ENCODE results near the gene ZNRD2.
"Not testable (repeated sequence)": the region's sequence is repeated elsewhere in the genome, so short reads cannot be mapped to it uniquely, and the experiment has no call there.

ZNRD2 gene, protein sequence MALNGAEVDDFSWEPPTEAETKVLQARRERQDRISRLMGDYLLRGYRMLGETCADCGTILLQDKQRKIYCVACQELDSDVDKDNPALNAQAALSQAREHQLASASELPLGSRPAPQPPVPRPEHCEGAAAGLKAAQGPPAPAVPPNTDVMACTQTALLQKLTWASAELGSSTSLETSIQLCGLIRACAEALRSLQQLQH

DNA sequence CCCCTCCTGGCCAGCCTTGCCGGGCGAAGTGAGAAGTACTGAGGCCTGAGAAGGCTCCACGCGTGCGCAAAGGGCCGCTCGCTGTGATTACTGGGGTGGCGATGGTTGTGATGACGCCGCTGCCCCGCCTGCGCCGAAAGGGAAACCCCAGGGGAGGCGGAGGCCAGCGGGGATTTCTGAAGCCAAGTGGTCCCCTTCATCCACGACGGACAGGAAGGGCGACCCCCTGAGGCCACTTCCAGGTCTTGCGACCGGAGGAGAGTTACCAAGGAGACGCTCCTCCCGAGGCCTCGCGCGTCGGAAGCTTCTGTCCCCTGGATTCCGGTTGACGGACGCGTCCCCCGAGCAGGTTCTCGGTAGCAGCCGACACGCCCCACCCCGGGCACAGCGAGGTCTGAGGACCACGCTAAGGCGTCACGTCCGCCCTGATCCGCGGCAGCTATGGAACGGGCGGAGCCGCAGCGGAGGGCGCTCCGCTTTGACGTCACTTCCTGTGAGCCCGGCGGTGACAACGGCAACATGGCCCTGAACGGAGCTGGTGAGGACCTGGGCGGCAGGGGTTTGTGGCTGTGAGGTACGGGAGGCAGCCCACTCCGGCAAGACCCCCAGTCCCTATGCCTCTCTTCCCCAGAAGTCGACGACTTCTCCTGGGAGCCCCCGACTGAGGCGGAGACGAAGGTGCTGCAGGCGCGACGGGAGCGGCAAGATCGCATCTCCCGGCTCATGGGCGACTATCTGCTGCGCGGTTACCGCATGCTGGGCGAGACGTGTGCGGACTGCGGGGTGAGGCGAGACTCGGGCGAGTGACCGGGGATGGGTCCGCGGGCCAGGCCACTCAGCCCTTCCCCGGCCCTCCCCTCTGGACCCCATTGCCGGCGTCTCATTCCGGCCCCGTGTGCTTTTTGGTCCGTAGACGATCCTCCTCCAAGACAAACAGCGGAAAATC is at the start of gene ZNRD2:
Gene ZNRD2 (plus strand): TSS at position 505 of the 946 bp plus-strand sequence. CDS start 15 bp downstream, at position 520.
- peak within 1 kb of the TSS; percentile 87 for H3K4me3 ChIP-seq (ENCODE audit: control insufficient read depth, low read depth, low read length)
- peak; percentile 98 for DNase-seq (ENCODE audit: low read depth)
- TF ChIP-seq, protein P1, sequence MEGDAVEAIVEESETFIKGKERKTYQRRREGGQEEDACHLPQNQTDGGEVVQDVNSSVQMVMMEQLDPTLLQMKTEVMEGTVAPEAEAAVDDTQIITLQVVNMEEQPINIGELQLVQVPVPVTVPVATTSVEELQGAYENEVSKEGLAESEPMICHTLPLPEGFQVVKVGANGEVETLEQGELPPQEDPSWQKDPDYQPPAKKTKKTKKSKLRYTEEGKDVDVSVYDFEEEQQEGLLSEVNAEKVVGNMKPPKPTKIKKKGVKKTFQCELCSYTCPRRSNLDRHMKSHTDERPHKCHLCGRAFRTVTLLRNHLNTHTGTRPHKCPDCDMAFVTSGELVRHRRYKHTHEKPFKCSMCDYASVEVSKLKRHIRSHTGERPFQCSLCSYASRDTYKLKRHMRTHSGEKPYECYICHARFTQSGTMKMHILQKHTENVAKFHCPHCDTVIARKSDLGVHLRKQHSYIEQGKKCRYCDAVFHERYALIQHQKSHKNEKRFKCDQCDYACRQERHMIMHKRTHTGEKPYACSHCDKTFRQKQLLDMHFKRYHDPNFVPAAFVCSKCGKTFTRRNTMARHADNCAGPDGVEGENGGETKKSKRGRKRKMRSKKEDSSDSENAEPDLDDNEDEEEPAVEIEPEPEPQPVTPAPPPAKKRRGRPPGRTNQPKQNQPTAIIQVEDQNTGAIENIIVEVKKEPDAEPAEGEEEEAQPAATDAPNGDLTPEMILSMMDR (conservative IDR thresholded peaks at IDR 0.05; ENCODE audit: control insufficient read depth, insufficient read depth, low read depth, low read length): peak; percentile 26

DNA sequence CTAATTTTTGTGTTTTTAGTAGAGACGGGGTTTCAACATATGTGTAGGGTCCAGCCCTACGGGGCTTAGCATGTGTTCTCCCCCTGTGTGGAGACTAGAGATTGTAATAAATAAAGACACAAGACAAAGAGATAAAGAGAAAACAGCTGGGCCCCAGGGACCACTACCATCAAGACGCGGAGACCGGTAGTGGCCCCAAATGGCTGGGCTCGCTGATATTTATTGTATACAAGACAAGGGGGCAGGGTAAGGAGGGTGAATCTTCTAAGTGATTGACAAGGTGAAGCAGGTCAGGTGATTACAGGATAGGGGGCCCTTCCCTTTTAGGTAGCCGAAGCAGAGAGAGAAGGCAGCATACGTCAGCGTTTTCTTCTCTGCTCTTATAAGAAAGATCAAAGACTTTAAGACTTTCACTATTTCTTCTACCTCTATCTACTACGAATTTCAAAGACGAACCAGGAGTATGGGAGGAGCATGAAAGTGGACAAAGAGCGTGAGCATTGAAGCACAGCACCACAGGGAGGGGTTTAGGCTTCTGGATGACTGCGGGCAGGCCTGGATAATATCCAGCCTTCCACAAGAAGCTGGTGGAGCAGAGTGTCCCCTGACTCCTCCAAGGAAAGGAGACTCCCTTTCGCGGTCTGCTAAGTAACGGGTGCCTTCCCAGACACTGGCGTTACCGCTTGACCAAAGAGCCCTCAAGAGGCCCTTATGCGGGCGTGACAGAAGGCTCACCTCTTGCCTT is 48.3 kb upstream of the ZNRD2 start:
- DNase-seq (ENCODE audit: low read depth); H3K4me3 ChIP-seq (ENCODE audit: control insufficient read depth, low read depth, low read length): not testable (repeated sequence)

DNA sequence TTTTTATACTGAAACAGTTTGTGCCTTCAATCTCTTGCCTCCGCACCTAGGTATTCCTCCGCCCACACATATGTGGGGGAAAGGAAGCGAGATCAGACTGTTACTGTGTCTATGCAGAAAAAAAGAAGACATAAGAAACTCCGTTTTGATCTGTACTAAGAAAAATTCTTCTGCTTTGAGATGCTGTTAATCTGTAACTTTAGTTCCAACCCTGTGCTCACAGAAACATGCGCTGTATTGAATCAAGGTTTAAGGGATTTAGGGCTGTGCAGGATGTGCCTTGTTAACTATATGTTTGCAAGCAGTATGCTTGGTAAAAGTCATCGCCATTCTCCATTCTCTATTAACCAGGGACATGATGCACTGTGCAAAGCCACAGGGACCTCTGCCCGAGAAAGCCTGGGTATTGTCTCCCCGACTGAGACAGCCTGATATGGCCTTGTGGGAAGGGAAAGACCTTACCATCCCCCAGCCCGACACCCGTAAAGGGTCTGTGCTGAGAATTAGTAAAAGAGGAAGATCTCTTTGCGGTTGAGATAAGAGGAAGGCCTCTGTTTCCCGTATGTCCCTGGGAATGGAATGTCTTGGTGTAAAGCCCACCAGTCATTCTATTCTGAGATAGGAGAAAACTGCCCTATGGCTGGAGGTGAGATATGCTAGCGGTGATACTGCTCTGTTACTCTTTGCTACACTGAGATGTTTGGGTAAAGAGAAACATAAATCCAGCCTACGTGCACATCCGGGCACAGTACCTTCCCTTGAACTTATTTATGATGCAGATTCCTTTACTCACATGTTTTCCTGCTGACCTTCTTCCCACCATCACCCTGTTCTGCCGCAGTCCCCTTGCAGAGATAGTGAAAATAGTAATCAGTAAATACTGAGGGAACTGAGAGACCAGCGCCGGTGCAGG is 47.3 kb upstream of the ZNRD2 start:
- not testable (repeated sequence) for H3K4me3 ChIP-seq (ENCODE audit: control insufficient read depth, low read depth, low read length); DNase-seq (ENCODE audit: low read depth)

DNA sequence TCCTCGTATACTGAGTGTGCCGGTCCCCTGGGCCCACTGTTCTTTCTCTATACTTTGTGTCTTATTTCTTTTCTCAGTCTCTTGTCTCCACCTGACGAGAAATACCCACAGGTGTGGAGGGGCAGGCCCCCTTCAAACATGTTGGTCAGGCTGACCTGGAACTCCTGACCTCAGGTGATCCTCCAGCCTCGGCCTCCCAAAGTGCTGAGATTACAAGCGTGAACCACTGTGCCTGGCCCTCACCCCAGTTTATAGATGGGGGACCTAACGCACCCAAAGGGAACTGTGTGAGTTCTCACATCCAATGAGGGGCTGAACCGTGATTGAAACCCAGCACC is 46.7 kb upstream of the ZNRD2 start:
- not testable (repeated sequence) for H3K4me3 ChIP-seq (ENCODE audit: control insufficient read depth, low read depth, low read length); DNase-seq (ENCODE audit: low read depth)

DNA sequence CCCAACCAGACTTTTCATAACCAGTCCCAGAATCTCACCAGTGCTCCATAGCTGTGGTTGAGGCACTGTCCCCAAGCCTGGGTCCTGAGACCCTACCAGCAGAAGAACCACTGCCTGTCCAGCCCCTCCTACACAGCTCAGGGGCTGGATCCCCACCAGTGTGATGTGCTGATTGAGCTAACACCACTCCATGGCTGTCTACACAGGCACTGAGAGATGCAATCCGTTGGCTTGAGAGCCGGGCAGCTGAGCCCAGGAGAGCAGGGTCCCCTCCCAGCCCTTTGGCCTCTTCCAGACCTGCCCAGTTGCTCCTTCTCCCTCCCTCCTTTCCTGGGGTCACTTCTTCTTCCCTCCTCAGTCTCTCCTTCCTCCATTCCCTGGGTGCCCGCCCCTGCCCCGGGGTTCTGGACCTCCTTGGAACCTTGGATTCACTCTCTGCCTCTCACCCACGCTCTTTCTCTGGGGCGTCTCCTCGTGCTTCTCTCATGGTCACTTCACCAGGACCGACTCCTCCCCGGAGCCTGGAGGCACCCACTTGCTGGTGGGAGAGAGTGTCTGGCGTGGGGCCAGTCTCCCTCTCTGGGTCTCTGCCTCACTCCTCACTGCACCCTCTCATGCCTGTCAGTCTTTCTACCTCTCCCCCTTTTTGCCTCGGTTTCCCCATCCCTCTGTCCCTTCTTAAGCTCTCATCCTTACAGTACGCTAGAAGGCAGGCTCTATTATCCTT is 46.1 kb upstream of the ZNRD2 start:
- DNase-seq (ENCODE audit: low read depth): no peak
- H3K4me3 ChIP-seq (ENCODE audit: control insufficient read depth, low read depth, low read length): peak overlapping the region; percentile 43
- TF ChIP-seq, protein P1 (conservative IDR thresholded peaks at IDR 0.05; ENCODE audit: control insufficient read depth, insufficient read depth, low read depth, low read length): no peak

DNA sequence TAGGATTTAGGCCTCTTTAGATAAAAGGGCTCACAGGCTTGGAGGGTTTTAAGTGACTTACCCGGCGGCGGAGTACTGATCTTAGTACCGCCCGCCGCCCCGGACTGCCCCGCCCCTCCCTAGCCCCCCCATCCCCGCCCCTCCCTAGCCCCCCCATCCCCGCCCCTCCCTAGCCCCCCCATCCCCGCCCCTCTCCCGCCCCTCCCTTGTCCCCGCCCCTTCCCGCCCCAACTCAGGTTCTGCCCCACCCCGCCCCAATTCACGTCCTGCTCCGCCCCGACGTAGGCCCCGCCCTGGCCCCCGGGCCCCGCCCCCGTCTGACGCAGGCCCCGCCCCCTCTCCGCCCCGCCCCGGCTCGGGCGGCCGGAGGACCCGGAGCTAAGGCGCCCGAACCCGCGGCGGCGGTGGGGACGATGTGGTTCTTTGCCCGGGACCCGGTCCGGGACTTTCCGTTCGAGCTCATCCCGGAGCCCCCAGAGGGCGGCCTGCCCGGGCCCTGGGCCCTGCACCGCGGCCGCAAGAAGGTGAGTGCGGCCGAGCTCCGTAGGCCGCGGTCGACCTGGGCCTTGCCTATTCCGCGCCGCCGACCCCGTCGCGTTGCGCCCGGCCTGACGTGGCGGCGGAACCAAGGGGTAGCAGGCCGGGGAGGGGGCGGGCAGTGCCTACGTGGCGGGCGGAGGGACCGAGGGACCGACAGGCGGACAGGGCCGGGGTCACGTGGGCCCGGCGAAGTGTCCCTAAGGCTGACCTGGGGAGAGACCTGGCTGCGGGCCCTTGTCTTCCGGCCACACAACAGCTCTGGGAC is 45.3 kb upstream of the ZNRD2 start, which contains the start of gene SCYL1:
Gene SCYL1 (plus strand): TSS at position 343 of the 805 bp plus-strand sequence. CDS start 71 bp downstream, at position 414.
- peak within 1 kb of the TSS; percentile 78 for H3K4me3 ChIP-seq (ENCODE audit: control insufficient read depth, low read depth, low read length)
- TF ChIP-seq, protein P1 (conservative IDR thresholded peaks at IDR 0.05; ENCODE audit: control insufficient read depth, insufficient read depth, low read depth, low read length): no peak
- peak; percentile 71 for DNase-seq (ENCODE audit: low read depth)

All from fibroblast of mammary gland (primary cell).